Activated CD4-positive, alpha-beta T cell treated with anti-CD3 and anti-CD28 coated beads for 24 hours (primary cell): ENCODE measurements around the gene LRGUK.
A peak's percentile ranks its signal among the peaks of the same experiment; 100 is the strongest.
"Not testable (repeated sequence)": the region's sequence is repeated elsewhere in the genome, so short reads cannot be mapped to it uniquely, and the experiment has no call there.

ENCODE experiments used
- DNase-seq, 2 donors: peaks; one replicate each; pipeline ENCODE4 v3.0.0-alpha.2; 2020; ENCODE audit warnings: low read depth in 2 of 2

Gene LRGUK

GRCh38 chr7:134126966-134127848, at the start of gene LRGUK:
Gene LRGUK (plus strand): TSS chr7:134127340. CDS start chr7:134127368, 28 bp downstream.
- DNase-seq, result peak; percentile 54 to 68

- not testable (repeated sequence) for DNase-seq
These were observed 49.6 kb upstream of the LRGUK start for GRCh38 chr7:134077560-134077959.

- DNase-seq, result no peak
These were observed 48.1 kb upstream of the LRGUK start for GRCh38 chr7:134078991-134079390.

- no peak for DNase-seq
These were observed 45.4 kb upstream of the LRGUK start for GRCh38 chr7:134081695-134082094.

GRCh38 chr7:134083766-134084487, 43.2 kb upstream of the LRGUK start:
- no peak for DNase-seq

- DNase-seq, result no peak
These were observed 42.5 kb upstream of the LRGUK start for GRCh38 chr7:134084488-134085144.

GRCh38 chr7:134085311-134085710, 41.8 kb upstream of the LRGUK start:
- DNase-seq, result no peak

- DNase-seq, result no peak
These were observed 40.0 kb upstream of the LRGUK start for GRCh38 chr7:134086998-134087735.

GRCh38 chr7:134088199-134088598, 38.9 kb upstream of the LRGUK start:
- no peak for DNase-seq

- no peak for DNase-seq
These were observed 37.7 kb upstream of the LRGUK start for GRCh38 chr7:134089446-134089845.

- DNase-seq, result no peak
These were observed 29.1 kb upstream of the LRGUK start for GRCh38 chr7:134098072-134098471.

GRCh38 chr7:134101716-134102115, 25.4 kb upstream of the LRGUK start:
- DNase-seq, result no peak

GRCh38 chr7:134104166-134104565, 23.0 kb upstream of the LRGUK start:
- no peak for DNase-seq

- DNase-seq, result no peak
These were observed 21.3 kb upstream of the LRGUK start for GRCh38 chr7:134105841-134106240.

GRCh38 chr7:134108802-134109201, 18.3 kb upstream of the LRGUK start:
- DNase-seq, result no peak

- DNase-seq, result no peak
These were observed 13.5 kb upstream of the LRGUK start for GRCh38 chr7:134113655-134114054.

- no peak for DNase-seq
These were observed 12.1 kb upstream of the LRGUK start for GRCh38 chr7:134114992-134115391.

- no peak for DNase-seq
These were observed 6.7 kb upstream of the LRGUK start for GRCh38 chr7:134120405-134120804.

- DNase-seq, result no peak
These were observed 5.5 kb upstream of the LRGUK start for GRCh38 chr7:134121632-134122139.

- no peak for DNase-seq
These were observed 4.2 kb upstream of the LRGUK start for GRCh38 chr7:134122980-134123379.

- no peak for DNase-seq
These were observed 994 bp upstream of the LRGUK start for GRCh38 chr7:134126146-134126545.

- DNase-seq, result no peak
These were observed 559 bp upstream of the LRGUK start for GRCh38 chr7:134126596-134126965.
